ENCODE measurements around the gene ZFYVE21. TPM values are rescaled to one million over a fixed set of nuclear protein-coding genes. Genes with fewer than 3 reads are reported as not detected.

ZFYVE21 gene
- total RNA-seq, 4 donors from 2014 or later: 168 to 190 (median 177) TPM

- H3K36me3 ChIP-seq: peaks cover 5% of the 10 kb centered on the region
- WGBS: 94% methylated on average over 8 of the region's 8 CpGs
- H3K27ac ChIP-seq: no peak overlapping the region
- no peaks in the 10 kb centered on the region for H3K9me3 ChIP-seq
- H3K27me3 ChIP-seq: no peaks in the 10 kb centered on the region
- TF ChIP-seq EP300 (IDR thresholded peaks at IDR 0.05) (no peak), CTCF (IDR thresholded peaks at IDR 0.05) (no peak)
- DNase-seq (ENCODE audit: low spot score in 2 of 2): no peak
- H3K4me3 ChIP-seq: no peak overlapping the region
- H3K4me1 ChIP-seq: no peaks in the 10 kb centered on the region
These were observed 42.6 kb downstream of the ZFYVE21 start for GRCh38 chr14:103758059-103758776.

- TF ChIP-seq POLR2A (IDR thresholded peaks at IDR 0.05) (no peak), CTCF (IDR thresholded peaks at IDR 0.05) (no peak), POLR2AphosphoS5 (IDR thresholded peaks at IDR 0.05) (no peak), EP300 (IDR thresholded peaks at IDR 0.05) (no peak)
- DNase-seq (ENCODE audit: low spot score in 2 of 2): no peak
- no peaks in the 10 kb centered on the region for H3K9me3 ChIP-seq
- no peaks in the 10 kb centered on the region for H3K4me1 ChIP-seq
- no peak overlapping the region for H3K4me3 ChIP-seq
- WGBS: 69% methylated on average over 1 of the region's 1 CpG
- H3K36me3 ChIP-seq: no peaks in the 10 kb centered on the region
- H3K27ac ChIP-seq: no peak overlapping the region
- no peaks in the 10 kb centered on the region for H3K27me3 ChIP-seq
These were observed 46.4 kb downstream of the ZFYVE21 start for GRCh38 chr14:103762036-103762435.

GRCh38 chr14:103762541-103762940 lies 46.9 kb downstream of the ZFYVE21 start:
- H3K36me3 ChIP-seq: no peaks in the 10 kb centered on the region
- DNase-seq (ENCODE audit: low spot score in 2 of 2): no peak
- no peak overlapping the region for H3K27ac ChIP-seq
- H3K4me1 ChIP-seq: no peaks in the 10 kb centered on the region
- H3K4me3 ChIP-seq: no peak overlapping the region
- no peaks in the 10 kb centered on the region for H3K9me3 ChIP-seq
- H3K27me3 ChIP-seq: no peaks in the 10 kb centered on the region
- 83% methylated on average over 13 of the region's 13 CpGs for WGBS
- TF ChIP-seq EP300 (IDR thresholded peaks at IDR 0.05): no peak
- no peak for TF ChIP-seq POLR2AphosphoS5 (IDR thresholded peaks at IDR 0.05)
- no peak for TF ChIP-seq CTCF (IDR thresholded peaks at IDR 0.05)
- TF ChIP-seq POLR2A (IDR thresholded peaks at IDR 0.05): no peak

GRCh38 chr14:103763730-103764488 lies 48.3 kb downstream of the ZFYVE21 start:
- 89% methylated on average over 5 of the region's 5 CpGs for WGBS

More at GRCh38 chr14:103763730-103764488, 48.3 kb downstream of the ZFYVE21 start:
- H3K27ac ChIP-seq: no peak overlapping the region
- H3K9me3 ChIP-seq: no peaks in the 10 kb centered on the region
- TF ChIP-seq EP300 (IDR thresholded peaks at IDR 0.05) (no peak), POLR2A (IDR thresholded peaks at IDR 0.05) (no peak), POLR2AphosphoS5 (IDR thresholded peaks at IDR 0.05) (no peak), CTCF (IDR thresholded peaks at IDR 0.05) (no peak)
- H3K36me3 ChIP-seq: no peaks in the 10 kb centered on the region
- H3K4me1 ChIP-seq: no peaks in the 10 kb centered on the region
- no peak overlapping the region for H3K4me3 ChIP-seq
- H3K27me3 ChIP-seq: no peaks in the 10 kb centered on the region
- no peak for DNase-seq (ENCODE audit: low spot score in 2 of 2)
